ENCODE results near the gene NALCN. TPM values are rescaled to one million over a fixed set of nuclear protein-coding genes. Genes with fewer than 3 reads are reported as not detected.

NALCN gene
- total RNA-seq, 1 donor from 2014 or later, result 0.83 TPM

- no peak for TF ChIP-seq CTCF (IDR thresholded peaks at IDR 0.05)
- ATAC-seq (no peak), DNase-seq (no peak)
- H3K27me3 ChIP-seq (ENCODE audit: low read depth), result no peaks in the 10 kb centered on the region
- H3K27ac ChIP-seq, result no peak overlapping the region
- H3K36me3 ChIP-seq, result no peaks in the 10 kb centered on the region
- no peaks in the 10 kb centered on the region for H3K4me1 ChIP-seq
- H3K4me3 ChIP-seq, result no peak overlapping the region
- intact Hi-C loops (cut with DNase I), result no loop called here
- H3K9me3 ChIP-seq, result no peaks in the 10 kb centered on the region
Measured at GRCh38 chr13:101354895-101355294, 61.4 kb downstream of the NALCN start.

DNA sequence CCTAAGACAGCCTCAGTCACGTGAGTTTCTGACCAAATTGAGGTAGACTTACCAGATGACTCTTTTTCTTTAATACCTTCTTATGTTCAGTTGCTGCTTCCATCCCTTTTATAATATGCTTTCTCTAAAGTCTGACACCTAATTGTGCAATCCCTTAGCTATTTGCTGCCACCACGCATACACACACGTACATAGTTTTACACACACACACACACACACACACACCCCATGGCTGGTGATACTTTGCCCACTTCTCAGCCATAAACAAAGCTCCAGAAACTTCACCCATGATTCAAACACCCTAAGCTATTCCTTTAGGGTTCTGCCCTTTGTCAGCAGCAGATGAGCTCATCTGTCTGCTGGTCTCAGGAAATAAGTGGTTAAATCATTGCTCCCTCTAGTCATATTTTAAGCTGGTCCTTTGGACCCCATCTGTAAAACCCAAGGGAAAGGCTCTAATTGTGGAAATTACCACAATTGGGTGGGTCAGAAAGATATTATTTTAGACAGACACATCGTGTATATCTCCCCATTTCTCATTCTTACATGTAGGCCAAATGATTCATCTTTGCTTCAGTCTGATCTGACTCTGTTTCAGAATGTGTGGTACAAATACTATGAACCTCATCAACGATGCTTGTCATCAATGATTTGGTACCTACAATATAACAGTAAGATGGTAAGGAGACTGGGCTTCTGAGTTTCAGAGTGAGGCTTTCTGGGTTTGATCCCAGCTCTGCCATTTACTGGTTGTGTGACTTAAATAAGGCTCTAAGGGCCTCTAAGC, 69.2 kb downstream of the NALCN start:
- intact Hi-C loops (cut with DNase I), result no loop called here
- no peaks in the 10 kb centered on the region for H3K4me1 ChIP-seq
- H3K4me3 ChIP-seq, result no peak overlapping the region
- DNase-seq (no peak), ATAC-seq (no peak)
- H3K27me3 ChIP-seq (ENCODE audit: low read depth), result no peaks in the 10 kb centered on the region
- no peaks in the 10 kb centered on the region for H3K36me3 ChIP-seq
- H3K9me3 ChIP-seq, result no peaks in the 10 kb centered on the region
- H3K27ac ChIP-seq, result no peak overlapping the region
- TF ChIP-seq CTCF (IDR thresholded peaks at IDR 0.05), result no peak

DNA sequence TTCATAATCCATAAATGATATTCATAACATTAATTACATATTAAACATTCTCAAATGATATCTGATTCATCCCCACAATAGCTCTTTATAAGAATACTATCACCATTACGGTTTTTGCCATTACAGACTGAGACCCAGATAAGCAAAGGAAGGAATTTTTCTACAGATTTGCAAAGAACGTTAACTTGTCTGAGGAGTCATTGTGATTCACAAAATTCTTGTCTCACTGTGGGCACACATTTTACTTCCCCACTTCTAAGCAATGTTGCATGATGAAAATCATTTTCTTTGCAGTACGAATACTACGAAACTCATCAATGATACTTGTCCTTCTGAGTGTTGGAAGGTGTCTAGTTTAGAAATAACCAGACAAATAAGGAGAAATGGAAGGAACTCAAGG, 70.1 kb downstream of the NALCN start:
- no peaks in the 10 kb centered on the region for H3K36me3 ChIP-seq
- no peak for DNase-seq
- ATAC-seq, result no peak

GRCh38 chr13:101343128-101343787, 73.0 kb downstream of the NALCN start:
- DNase-seq (no peak), ATAC-seq (no peak)
- no peaks in the 10 kb centered on the region for H3K4me1 ChIP-seq
- H3K9me3 ChIP-seq, result no peaks in the 10 kb centered on the region
- H3K27ac ChIP-seq, result no peak overlapping the region
- intact Hi-C loops (cut with DNase I), result no loop called here
- H3K27me3 ChIP-seq (ENCODE audit: low read depth), result no peaks in the 10 kb centered on the region
- H3K36me3 ChIP-seq, result no peaks in the 10 kb centered on the region
- H3K4me3 ChIP-seq, result no peak overlapping the region
- no peak for TF ChIP-seq CTCF (IDR thresholded peaks at IDR 0.05)

More for the DNA sequence above, 70.1 kb downstream of the NALCN start:
- Histone ChIP-seq H3K27me3 (ENCODE audit: low read depth) (no peaks in the 10 kb centered on the region), H3K27ac (no peak overlapping the region), H3K4me1 (no peaks in the 10 kb centered on the region), H3K4me3 (no peak overlapping the region), H3K9me3 (no peaks in the 10 kb centered on the region)
- intact Hi-C loops (cut with DNase I), result no loop called here
- no peak for TF ChIP-seq CTCF (IDR thresholded peaks at IDR 0.05)

GRCh38 chr13:101341464-101341863, 74.8 kb downstream of the NALCN start:
- intact Hi-C loops (cut with DNase I), result no loop called here
- no peak for DNase-seq

More at GRCh38 chr13:101341464-101341863, 74.8 kb downstream of the NALCN start:
- Histone ChIP-seq H3K27ac (no peak overlapping the region), H3K4me1 (no peaks in the 10 kb centered on the region), H3K36me3 (no peaks in the 10 kb centered on the region), H3K27me3 (ENCODE audit: low read depth) (no peaks in the 10 kb centered on the region), H3K9me3 (no peaks in the 10 kb centered on the region), H3K4me3 (no peak overlapping the region)
- ATAC-seq, result no peak
- TF ChIP-seq CTCF (IDR thresholded peaks at IDR 0.05), result no peak
